ENCODE results near the gene LSP1.

DNA sequence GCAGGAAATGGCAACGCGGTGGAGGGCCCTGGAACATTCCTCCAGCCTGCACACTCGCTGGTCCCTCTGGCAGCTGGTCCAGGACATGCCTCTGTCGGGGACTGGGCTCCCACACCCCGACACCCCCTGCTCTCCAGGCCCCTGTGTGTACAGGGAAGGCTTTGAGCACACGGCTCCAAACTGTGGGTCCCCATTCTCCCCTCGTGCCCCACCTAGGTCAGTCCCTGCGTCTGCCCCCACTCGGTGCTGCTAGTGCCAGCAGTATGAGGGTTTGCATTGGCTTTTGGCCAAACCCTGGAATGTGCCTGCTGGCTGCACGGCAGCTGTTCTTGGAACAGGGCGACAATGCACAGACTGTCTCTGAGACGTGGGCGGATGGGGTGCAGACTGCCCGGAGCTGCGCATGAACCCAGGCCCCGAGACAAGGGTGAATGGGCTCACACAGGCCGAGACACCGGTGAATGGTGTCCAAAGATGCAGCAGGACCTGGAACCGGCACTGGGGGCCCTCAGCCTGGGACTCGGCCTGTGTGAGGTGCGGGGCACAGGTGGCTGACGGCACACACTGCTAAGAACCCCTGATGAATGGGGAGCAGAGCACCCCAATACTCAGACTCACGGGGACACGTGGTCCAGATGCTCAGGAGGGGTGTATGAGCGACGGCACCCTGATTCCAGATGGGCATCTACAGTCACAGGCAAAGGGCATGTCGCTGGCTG is 25.6 kb upstream of the LSP1 start:
- TF ChIP-seq TAF1 (IDR thresholded peaks at IDR 0.05; ENCODE audit: borderline replicate concordance, low read depth, low read length) (no peak), POLR2A (IDR thresholded peaks at IDR 0.05; ENCODE audit: low read depth, low read length) (no peak)
